ENCODE results near the gene CCNB1.
"Not testable (repeated sequence)": the region's sequence is repeated elsewhere in the genome, so short reads cannot be mapped to it uniquely, and the experiment has no call there.

CCNB1 gene

GRCh38 chr5:69219939-69220338, 53.0 kb downstream of the CCNB1 start:
- no peak for TF ChIP-seq CTCF (IDR thresholded peaks at IDR 0.05; ENCODE audit: low read depth, low read length)
- H3K4me3 ChIP-seq (ENCODE audit: low read depth, low read length): no peak overlapping the region
- DNase-seq (ENCODE audit: low read depth, low spot score): no peak
- in situ Hi-C loops (cut with HindIII; ENCODE audit: low sequenced_read_pairs): no loop called here

GRCh38 chr5:69220371-69220770, 53.4 kb downstream of the CCNB1 start:
- not testable (repeated sequence) for H3K4me3 ChIP-seq (ENCODE audit: low read depth, low read length); DNase-seq (ENCODE audit: low read depth, low spot score)

GRCh38 chr5:69220833-69221232, 53.9 kb downstream of the CCNB1 start:
- DNase-seq (ENCODE audit: low read depth, low spot score); in situ Hi-C loops (cut with HindIII; ENCODE audit: low sequenced_read_pairs); H3K4me3 ChIP-seq (ENCODE audit: low read depth, low read length): not testable (repeated sequence)

More at GRCh38 chr5:69220371-69220770, 53.4 kb downstream of the CCNB1 start:
- in situ Hi-C loops (cut with HindIII; ENCODE audit: low sequenced_read_pairs): not testable (repeated sequence)

GRCh38 chr5:69224520-69224919, 57.6 kb downstream of the CCNB1 start:
- H3K4me3 ChIP-seq (ENCODE audit: low read depth, low read length): no peak overlapping the region
- in situ Hi-C loops (cut with HindIII; ENCODE audit: low sequenced_read_pairs): no loop called here
- no peak for TF ChIP-seq CTCF (IDR thresholded peaks at IDR 0.05; ENCODE audit: low read depth, low read length)
- no peak for DNase-seq (ENCODE audit: low read depth, low spot score)

- no peak for DNase-seq (ENCODE audit: low read depth, low spot score)
- in situ Hi-C loops (cut with HindIII; ENCODE audit: low sequenced_read_pairs): no loop called here
- TF ChIP-seq CTCF (IDR thresholded peaks at IDR 0.05; ENCODE audit: low read depth, low read length): no peak
Observed at GRCh38 chr5:69225860-69226259, 58.9 kb downstream of the CCNB1 start.

More at GRCh38 chr5:69225860-69226259, 58.9 kb downstream of the CCNB1 start:
- no peak overlapping the region for H3K4me3 ChIP-seq (ENCODE audit: low read depth, low read length)

Data from astrocyte of the spinal cord (primary cell).